A549 treated with RU486 at 1 μM for 4 hours (cell line): Measurements from ENCODE around the gene MCCD1. TPM values are rescaled to one million over a fixed set of nuclear protein-coding genes. Genes with fewer than 3 reads are reported as not detected.

Experiments
- total RNA-seq: library from RNA; stranded (reverse); fragments of 200-300 nt; extraction: Qiagen RNA extraction; gene quantifications from 5 replicates; pipeline ENCODE4 v1.2.3, GENCODE V29; 2022; ENCODE audit warnings: low read depth

MCCD1 gene, protein sequence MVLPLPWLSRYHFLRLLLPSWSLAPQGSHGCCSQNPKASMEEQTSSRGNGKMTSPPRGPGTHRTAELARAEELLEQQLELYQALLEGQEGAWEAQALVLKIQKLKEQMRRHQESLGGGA
- not detected in 5 replicates for total RNA-seq

DNA sequence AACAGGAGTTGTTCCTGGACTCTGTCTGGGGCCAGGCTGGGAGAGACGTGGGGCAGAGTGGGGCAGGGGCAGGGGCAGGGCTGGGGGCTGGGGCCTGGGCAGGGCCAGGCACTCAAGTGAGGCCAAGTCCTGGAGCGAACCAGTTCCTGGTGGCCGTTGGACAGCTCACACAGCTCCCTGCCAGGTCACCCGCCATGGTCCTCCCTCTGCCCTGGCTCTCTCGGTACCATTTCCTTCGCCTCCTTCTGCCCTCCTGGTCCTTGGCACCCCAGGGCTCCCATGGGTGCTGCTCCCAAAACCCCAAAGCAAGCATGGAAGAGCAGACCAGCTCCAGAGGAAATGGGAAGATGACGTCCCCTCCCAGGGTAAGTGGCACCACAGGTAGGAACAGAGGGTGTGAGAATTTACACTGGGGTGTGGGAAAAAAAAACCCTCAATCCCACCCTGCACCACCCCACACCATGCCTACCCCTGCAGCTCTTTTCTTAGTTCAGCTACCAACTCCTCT lies at the start of gene MCCD1:
TSS of gene MCCD1 (plus strand) at position 142 of the 508 bp plus-strand sequence. CDS start at position 195, 53 bp downstream.

DNA sequence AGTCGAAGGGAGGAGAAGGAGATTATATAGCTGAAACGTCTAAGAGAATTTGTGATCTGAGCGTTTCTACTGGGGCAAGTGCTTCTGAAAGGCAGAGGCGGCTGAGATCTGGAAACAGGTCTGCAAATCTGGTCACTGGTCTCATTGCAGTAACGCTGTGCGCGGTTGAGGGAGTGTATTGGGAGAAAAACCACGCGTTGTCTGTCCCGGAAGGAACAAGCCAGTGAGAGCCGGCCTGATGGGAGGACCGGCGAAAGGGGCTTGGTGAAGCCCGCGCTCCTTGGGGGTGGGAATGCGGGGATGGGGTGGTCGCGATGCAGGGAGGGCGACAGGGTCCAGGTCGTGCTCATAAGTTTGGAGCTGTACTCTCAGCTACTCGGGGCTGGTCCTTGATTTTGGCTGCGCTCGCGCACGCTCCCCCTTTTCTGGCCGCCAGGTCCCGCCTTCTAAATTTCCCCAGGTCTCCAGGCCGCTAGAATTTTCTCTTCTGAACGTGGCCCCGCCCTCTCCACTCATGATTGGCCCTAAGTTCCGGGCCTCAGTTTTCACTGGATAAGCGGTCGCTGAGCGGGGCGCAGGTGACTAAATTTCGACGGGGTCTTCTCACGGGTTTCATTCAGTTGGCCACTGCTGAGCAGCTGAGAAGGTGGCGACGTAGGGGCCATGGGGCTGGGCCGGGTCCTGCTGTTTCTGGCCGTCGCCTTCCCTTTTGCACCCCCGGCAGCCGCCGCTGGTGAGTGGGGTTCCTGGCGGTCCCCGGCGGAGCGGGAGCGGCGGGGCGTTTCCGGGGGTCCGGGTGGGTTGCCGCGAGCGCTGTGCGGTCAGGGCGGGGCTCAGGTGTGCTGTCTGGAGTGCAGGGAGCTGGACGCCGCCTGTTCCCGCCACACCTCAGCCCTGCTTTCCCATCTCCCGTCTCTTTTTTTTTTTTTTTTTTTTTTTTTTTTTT lies 31.0 kb upstream of the MCCD1 start, which contains the start of gene MICB:
TSS of gene MICB (plus strand) at position 615 of the 946 bp plus-strand sequence. CDS start at position 664, 49 bp downstream.

GRCh38 chr6:31541658-31542521 lies 13.1 kb downstream of the MCCD1 start, which contains the start of gene DDX39B:
Gene DDX39B, minus strand, starts transcription at chr6:31542003. Its CDS starts 1,471 bp downstream, at chr6:31540532.

GRCh38 chr6:31546339-31546957 lies 17.7 kb downstream of the MCCD1 start, which contains the start of gene ATP6V1G2:
Gene ATP6V1G2, minus strand, starts transcription at chr6:31546608. Its CDS starts 49 bp downstream, at chr6:31546559.

GRCh38 chr6:31546958-31547726 lies 18.4 kb downstream of the MCCD1 start, which contains the start of gene NFKBIL1:
Gene NFKBIL1, plus strand, starts transcription at chr6:31547608. Its CDS starts 87 bp downstream, at chr6:31547695.

GRCh38 chr6:31572041-31572911 lies 43.5 kb downstream of the MCCD1 start, which contains the start of gene LTA:
Gene LTA, plus strand, starts transcription at chr6:31572289. Its CDS starts 454 bp downstream, at chr6:31572743.

GRCh38 chr6:31575335-31575901 lies 46.7 kb downstream of the MCCD1 start, which contains the start of gene TNF:
Gene TNF, plus strand, starts transcription at chr6:31575565. Its CDS starts 177 bp downstream, at chr6:31575742.

Other genes starting within 250 kb of the MCCD1 start
- 24.5 to 36.5 TPM (median 29.0 TPM) in 5 replicates for gene HLA-B, start 171.8 kb upstream of the MCCD1 start, total RNA-seq
- 25.6 to 27.7 TPM (median 26.8 TPM) in 5 replicates for gene MICA, start 125.4 kb upstream of the MCCD1 start, total RNA-seq
- 6.0 to 8.4 TPM (median 7.5 TPM) in 5 replicates for gene MICB, start 30.8 kb upstream of the MCCD1 start, total RNA-seq
- 340 to 430 TPM (median 406 TPM) in 5 replicates for gene DDX39B, start 13.0 kb downstream of the MCCD1 start, total RNA-seq
- 0.48 to 0.86 TPM (median 0.65 TPM) in 5 replicates for gene ATP6V1G2, start 17.6 kb downstream of the MCCD1 start, total RNA-seq
- gene NFKBIL1, start 18.6 kb downstream of the MCCD1 start, total RNA-seq = 9.3 to 11.8 TPM (median 11.3 TPM) in 5 replicates
- 0.10 TPM in 1 of 5 replicates, not detected in the others for gene LTA, start 43.3 kb downstream of the MCCD1 start, total RNA-seq
- gene TNF, start 46.6 kb downstream of the MCCD1 start, total RNA-seq = 0.10 to 0.19 TPM in 2 of 5 replicates, not detected in the others
- gene LTB, start 53.5 kb downstream of the MCCD1 start, total RNA-seq = 0.25 to 0.57 TPM (median 0.49 TPM) in 4 of 5 replicates, not detected in the other
- 0.28 to 1.3 TPM in 2 of 5 replicates, not detected in the others for gene LST1, start 57.3 kb downstream of the MCCD1 start, total RNA-seq
- not detected in 5 replicates for gene NCR3, start 64.0 kb downstream of the MCCD1 start, total RNA-seq
- gene AIF1, start 86.3 kb downstream of the MCCD1 start, total RNA-seq = not detected in 5 replicates
- gene PRRC2A, start 91.8 kb downstream of the MCCD1 start, total RNA-seq = 64.9 to 89.6 TPM (median 85.2 TPM) in 5 replicates
- 107 to 155 TPM (median 142 TPM) in 5 replicates for gene BAG6, start 123.7 kb downstream of the MCCD1 start, total RNA-seq
- 2.8 to 3.3 TPM (median 2.9 TPM) in 5 replicates for gene APOM, start 126.9 kb downstream of the MCCD1 start, total RNA-seq
- gene C6orf47, start 131.8 kb downstream of the MCCD1 start, total RNA-seq = 10.4 to 12.9 TPM (median 12.5 TPM) in 5 replicates
- 10.0 to 13.7 TPM (median 13.3 TPM) in 5 replicates for gene GPANK1, start 136.0 kb downstream of the MCCD1 start, total RNA-seq
- 168 to 197 TPM (median 178 TPM) in 5 replicates for gene CSNK2B, start 137.1 kb downstream of the MCCD1 start, total RNA-seq
- 3.7 to 6.0 TPM (median 4.3 TPM) in 5 replicates for gene LY6G5B, start 141.0 kb downstream of the MCCD1 start, total RNA-seq
- gene LY6G5C, start 152.1 kb downstream of the MCCD1 start, total RNA-seq = 0.77 to 1.9 TPM (median 1.2 TPM) in 5 replicates
- gene ABHD16A, start 174.4 kb downstream of the MCCD1 start, total RNA-seq = 14.1 to 20.1 TPM (median 18.3 TPM) in 5 replicates
- not detected in 5 replicates for gene LY6G6F, start 177.9 kb downstream of the MCCD1 start, total RNA-seq
- gene LY6G6D, start 186.4 kb downstream of the MCCD1 start, total RNA-seq = not detected in 5 replicates
- gene LY6G6C, start 192.8 kb downstream of the MCCD1 start, total RNA-seq = 0.20 TPM in 1 of 5 replicates, not detected in the others
- not detected in 5 replicates for gene MPIG6B, start 194.4 kb downstream of the MCCD1 start, total RNA-seq
- gene DDAH2, start 200.3 kb downstream of the MCCD1 start, total RNA-seq = 26.5 to 32.4 TPM (median 29.4 TPM) in 5 replicates
- gene CLIC1, start 207.6 kb downstream of the MCCD1 start, total RNA-seq = 476 to 542 TPM (median 495 TPM) in 5 replicates
- 10.2 to 14.3 TPM (median 13.0 TPM) in 5 replicates for gene MSH5, start 211.0 kb downstream of the MCCD1 start, total RNA-seq
- gene SAPCD1, start 233.7 kb downstream of the MCCD1 start, total RNA-seq = 2.0 to 4.2 TPM (median 3.7 TPM) in 5 replicates
- gene VWA7, start 248.4 kb downstream of the MCCD1 start, total RNA-seq = 1.2 to 2.0 TPM (median 1.7 TPM) in 5 replicates